ENCODE results near the gene TRPM7.

Gene TRPM7

DNA sequence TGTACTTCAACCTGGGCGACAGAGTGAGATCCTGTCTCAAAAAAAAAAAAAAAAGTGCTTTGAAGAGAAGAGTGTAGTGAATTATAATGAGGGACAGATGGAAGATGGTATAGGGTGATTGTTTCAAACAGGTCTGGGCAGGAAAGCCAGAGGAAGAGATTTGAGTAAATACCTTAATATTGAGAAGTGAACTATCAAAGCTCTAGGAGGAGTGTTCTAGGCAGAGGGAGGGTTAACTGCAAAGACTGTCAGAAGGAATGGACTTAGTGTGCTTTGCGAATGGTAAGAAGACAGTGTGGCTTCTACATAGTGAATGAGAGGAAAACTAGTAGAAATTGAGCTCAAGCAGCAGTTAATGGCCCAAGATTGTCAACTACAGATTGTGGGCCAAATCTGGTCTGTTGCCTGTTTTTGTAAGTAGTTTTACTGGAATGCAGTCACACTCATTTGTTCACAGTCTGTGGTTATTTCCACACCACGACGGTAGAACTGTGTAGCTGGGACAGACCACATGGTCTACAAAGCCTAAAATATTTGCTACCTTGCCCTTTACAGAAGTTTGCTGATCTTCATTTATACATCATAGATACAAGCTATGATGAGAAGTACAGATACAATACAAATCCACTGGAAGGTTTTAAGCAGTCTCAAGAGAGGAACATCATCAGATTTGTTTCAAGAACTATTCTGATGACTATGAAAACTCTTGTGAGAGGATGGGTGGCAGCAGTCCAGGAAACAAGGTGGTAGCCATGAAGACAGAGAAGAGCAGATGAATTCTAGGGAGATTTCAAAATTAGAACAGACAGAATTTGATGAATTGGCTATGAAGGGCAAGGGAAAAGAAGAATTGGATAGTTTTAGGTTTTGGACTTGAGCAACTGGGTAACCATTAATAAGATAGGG, 123.6 kb downstream of the TRPM7 start:
- DNase-seq (ENCODE audit: low read depth): no peak

DNA sequence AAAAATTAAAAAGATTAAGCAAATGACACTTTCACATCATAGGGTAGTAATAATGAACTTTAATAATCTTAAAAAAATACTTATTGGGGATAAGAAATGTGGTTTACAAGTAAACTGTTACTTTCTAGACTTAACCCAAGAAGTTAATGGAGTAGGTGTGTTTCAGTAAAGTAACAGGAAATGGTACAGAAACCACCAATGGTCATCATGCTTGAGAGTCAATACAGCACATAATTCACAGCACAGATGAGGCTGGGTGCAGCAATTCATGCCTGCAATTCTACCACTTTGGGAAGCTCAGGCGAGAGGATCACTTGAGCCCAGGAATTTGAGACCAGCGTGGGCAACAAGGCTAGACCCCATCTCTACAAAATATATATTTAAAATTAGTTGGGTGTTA, 128.6 kb downstream of the TRPM7 start:
- no peak for DNase-seq (ENCODE audit: low read depth)

DNA sequence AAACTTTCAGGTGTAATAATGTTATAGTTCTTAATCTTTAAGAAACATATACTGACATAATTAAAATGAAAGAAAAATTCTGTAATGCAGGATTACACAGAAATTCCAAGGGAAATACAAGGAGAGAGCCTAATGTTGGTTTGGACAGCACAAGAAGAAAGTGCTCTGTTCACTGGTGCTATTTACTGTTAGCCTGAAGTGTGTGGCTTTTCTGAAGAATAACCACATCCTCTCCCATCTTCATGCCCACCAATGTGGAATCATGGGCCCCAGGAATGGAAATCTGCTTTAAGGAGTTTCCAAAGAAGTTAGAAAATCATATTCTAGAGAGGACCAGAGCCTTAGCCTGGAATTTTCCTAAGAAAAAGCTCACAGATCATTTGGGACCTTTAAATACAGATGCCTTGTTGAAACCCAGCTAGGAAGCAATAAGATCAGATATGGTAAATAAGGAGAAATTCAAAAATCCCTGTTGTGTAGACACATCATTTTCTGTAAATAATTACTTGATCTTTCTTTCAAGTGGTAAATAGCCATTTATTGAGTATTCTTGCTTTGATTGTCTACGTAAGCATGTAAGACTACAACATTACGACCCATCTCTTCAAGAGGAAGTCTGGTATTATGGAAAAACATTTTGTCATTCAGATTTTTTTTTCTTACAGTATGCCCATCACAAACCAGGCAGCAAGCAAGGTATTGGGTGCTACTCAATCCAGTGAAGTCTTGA, 129.8 kb downstream of the TRPM7 start:
- DNase-seq (ENCODE audit: low read depth): no peak

DNA sequence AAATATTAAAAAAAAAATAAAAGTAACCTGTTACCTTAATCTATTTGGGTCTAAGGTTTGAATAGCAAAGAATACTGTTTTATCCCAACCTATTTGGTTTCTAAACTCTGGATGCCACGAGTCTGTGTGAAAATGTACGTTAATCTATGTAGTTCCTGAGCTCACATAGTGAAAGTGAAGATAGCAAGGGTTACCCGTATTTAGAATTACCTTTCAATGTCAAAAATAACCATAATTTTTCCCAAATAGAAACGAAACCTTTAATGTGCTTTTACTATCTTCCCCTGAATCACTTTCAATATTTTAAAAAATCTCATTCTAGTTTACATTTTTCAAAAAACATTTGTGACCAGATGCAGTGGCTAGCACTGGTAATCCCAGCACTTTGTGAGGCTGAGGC, 134.4 kb downstream of the TRPM7 start:
- no peak for DNase-seq (ENCODE audit: low read depth)

DNA sequence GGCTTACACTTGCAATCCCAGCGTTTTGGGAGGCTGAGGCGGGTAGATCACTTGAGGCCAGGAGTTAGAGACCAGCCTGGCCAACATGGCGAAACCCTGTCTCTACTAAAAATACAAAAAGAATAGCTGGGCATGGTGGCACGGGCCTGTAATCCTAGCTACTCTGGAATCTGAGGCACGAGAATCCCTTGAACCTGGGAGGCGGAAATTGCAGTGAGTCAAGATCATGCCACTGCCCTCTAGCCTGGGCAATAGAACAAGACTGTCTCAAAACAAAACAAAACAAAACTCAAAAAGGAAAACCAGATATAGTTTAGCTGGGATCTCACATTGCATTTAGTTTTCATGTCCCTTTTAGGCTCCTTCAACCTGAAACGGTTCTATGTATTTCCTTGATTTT, 137.3 kb downstream of the TRPM7 start:
- no peak for DNase-seq (ENCODE audit: low read depth)

DNA sequence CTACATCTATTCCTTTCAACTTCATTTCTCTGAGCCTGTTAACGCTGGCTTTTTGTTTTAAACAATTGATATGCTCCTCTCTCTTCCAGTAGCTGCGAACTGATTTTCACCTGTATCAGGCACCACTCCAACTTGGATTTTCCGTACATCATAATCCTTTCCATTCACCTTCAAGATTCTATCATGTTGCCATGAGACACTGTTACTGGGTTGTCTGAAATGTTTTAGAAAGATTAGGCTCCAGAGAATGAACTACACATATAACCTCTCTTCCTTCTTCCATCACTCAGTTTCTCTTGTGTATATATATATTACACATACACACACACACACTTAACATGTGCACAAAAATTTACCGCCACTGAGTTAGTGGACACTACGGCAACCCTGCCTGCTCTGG, 140.0 kb downstream of the TRPM7 start, which contains the start of gene USP50:
Gene USP50 (minus strand): TSS at position 101 of the 400 bp plus-strand sequence. CDS start 141 bp downstream, outside the sequence.
- DNase-seq (ENCODE audit: low read depth): no peak

DNA sequence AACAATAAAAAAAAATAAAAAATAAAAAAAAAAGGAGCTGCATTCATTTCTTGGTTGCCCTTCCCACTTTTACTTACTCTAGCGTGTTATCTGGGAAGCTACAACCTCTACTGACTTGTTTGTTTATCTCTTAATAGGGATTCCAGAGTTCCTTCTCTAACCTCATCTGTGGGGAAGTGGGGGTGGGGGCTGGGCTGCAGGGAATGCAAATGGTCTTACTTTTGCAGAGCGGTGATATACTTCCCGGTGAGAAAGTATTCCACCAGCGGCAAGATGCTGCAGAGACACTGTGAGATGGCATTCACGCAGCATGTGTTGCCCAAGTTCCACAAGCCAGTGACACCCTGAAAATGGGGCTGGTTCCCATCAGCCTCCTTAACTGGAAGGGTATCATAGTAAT, 142.2 kb downstream of the TRPM7 start:
- no peak for DNase-seq (ENCODE audit: low read depth)

DNA sequence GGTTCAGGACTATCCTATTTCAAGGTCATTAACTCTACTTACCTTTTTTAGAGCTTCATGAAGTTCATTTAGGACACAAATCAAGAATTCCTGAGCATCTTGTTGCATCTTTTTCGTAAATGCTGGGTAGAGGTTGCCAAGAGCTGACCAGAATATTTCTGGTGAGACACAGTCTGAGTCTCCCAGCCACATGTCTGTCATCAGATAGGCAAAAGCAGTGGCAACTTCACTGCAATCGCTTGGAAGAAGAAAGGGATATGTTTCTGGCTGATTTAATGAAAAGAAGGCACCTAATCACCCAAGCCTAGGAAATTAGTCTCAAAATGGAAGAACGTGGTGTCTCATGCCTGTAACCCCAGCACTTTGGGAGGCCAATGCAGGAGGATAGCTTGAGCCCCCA, 143.0 kb downstream of the TRPM7 start:
- no peak for DNase-seq (ENCODE audit: low read depth)

DNA sequence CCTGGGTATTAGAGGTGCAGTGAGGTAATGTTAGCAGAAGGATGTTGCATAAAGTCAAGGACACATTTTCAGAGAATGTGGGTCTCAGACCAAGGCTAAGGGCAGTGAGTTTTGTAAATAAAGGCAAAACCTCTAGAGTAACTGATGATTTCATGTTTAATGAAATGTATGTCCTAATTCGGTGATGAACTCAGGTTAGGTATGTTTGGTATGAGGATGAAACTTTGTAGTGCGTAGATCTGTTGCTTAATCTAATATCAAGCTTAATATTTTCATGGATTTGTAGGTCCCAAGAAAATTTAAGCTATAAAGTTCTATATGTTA, 143.7 kb downstream of the TRPM7 start:
- DNase-seq (ENCODE audit: low read depth): no peak

DNA sequence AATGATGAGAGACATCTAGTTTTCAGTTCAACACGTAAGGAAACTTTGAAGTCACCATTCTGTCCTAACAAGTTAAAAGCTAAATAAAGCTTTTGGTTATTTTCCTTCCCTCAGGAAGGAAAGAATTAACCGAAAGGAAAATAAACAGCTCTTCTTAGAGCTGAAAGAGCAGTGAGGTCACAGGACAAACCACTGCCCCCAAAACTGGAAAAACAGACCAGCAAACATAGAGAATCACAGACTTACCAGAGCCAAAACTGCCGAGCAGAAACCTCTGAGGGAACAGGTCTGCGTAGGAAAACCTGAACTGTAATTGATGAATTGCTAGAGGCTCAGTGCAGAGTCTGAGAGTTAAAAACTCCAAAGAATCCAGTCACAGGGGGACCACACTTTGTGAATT, 154.8 kb downstream of the TRPM7 start:
- no peak for DNase-seq (ENCODE audit: low read depth)

DNA sequence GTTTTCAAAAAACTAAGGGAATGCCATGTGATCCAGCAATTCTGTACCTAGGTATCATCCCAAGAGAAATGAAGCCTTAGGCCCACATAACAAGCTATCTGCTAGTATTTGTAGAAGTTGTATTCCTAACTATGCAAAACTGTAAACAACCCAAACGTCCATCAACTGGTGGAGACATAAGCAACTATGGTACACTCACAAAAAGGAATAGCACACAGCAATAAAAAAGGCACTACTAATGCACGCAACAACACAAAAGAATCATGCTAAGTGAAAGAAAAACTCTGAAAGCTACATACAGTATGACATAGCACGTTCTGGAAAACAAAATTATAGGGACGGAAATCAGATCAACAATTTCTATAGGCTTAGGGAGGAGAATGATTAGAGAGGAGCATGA, 155.4 kb downstream of the TRPM7 start:
- no peak for DNase-seq (ENCODE audit: low read depth)

DNA sequence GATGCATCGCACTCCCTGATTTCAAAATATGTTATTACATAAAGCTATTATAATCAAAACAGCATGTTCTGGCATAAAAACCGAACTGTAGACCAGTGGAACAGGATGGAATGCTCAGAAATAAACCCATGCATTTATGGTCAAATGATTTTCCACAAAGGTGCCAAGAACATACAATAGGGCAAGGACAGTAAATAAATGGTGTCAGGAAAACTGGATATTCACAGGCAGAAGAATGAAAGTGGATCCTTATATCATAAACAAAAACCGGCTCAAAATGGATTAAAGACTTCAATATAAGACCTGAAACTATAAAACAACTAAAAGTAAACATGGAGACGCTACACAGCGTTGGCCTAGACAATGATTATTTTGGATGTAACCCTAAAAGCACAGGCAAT, 162.7 kb downstream of the TRPM7 start:
- no peak for DNase-seq (ENCODE audit: low read depth)

DNA sequence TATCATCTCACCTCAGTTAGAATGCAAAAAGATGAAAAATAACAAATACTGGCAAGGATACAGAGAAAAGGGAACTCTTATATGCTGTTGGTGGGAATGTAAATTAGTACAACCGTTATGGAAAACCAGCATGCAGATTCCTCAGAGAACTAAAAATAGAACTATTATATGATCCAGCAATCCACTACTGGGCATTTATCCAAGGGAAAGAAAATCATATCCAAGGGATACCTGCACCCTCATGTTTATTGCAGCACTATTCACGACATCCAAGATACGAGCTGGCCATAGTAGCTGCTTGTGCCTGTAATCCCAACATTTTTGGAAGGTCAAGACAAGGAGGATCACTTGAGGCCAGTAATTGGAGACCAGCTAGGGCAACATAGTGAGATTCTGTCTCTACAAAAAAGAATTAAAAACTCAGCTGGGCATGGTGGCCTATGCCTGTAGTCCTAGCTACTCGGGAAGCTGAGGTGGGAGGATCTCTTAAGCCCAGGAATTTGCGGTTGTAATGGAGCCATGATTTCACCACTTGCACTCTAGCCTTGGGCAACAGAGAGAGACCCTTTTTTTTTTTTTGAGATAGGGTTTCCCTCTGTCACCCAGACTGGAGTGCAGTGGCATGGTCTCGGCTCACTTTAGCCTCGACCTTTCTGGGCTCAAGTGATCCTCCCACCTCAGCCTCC, 166.7 kb downstream of the TRPM7 start:
- no peak for DNase-seq (ENCODE audit: low read depth)

DNA sequence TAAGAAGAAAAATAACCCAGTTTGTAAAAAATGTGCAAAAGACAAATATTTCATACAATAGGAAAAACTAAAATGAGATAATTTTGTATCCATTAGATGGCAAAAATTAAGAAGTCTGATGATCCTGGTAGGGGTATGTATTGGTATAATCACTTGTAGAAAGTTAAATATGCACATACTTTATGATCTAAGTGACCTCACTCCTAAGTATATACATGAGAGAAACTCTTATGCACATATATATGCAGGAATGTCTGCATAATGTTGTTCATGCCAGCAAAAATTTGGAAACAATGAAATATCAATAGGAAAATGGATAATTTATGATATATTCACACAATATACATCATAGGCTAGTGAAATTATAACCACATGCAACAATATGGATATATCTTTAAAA, 173.6 kb downstream of the TRPM7 start:
- no peak for DNase-seq (ENCODE audit: low read depth)
